GM21723 (cell line): ENCODE results near the gene EYS.

Source experiments
- ATAC-seq: cut with Tn5 transposase; IDR thresholded peaks from one replicate; pipeline ENCODE4 v1.9.1; 2021; ENCODE audit warnings: mild to moderate bottlenecking, moderate library complexity; ENCODE audit not compliant: unreplicated experiment

Gene EYS

DNA sequence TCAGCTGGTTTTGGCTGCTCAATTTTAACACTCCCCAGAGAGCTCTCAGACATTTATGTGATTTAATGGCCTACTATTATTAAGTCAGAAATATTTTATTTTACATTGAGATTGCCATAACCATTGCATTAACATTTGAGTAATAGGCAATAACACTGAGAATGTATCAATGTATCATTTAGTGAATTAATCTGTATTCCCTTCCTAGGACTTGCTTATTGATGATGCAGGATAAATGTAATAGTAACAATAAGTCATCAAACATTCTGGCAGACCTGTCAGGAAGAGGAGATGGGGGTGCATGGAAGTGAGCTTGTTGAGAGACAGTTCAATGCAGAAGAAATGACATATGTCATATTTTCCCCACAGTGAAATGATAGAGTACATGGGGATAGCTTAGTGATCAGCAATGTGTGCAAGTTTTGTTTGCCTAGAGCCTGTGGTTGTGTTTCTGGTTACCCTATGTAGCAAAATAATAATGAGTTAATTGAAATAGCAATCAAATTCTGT, 458.9 kb downstream of the EYS start:
- ATAC-seq: no peak

- ATAC-seq: no peak
Measured at GRCh38 chr6:65231616-65232015, 475.4 kb downstream of the EYS start.

DNA sequence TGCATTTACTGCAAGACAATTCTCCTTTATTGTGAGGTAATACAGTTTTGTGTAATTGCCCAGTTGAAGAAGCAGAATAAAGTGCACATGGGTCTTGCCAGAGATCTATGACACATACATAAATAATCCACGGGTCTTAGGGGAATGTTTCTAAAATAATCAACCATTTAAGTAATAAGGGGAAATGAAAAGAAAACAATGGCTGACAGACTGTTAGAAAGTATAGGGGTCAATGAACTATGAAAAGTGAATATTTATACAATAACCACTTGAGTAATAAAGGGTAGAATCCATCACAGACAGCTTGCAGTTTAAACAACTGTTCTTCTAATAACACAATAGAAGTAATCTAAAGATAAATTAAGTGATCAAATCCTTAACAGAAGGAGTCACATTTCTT, 477.2 kb downstream of the EYS start:
- no peak for ATAC-seq

- no peak for ATAC-seq
Measured at GRCh38 chr6:65221153-65221552, 485.9 kb downstream of the EYS start.

DNA sequence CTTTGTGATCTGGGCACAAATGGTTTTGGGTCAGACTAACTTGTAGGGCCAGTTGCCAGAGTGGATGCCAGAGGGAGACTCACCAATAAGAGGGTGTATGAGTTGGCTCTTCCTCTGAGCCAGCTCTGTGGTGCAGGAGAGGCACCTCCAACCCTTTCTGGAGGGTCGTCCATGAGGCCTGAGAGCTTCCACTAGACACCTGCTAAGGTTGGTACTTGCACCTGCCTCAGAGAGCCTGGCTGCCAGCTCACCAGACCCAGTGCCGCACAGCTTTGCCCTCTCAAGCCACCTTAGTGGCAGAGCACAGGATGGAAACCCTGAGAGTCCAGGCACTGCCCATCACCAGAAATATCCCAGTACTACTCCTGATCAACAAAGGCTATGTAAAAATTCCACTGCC, 504.3 kb downstream of the EYS start:
- ATAC-seq: no peak

DNA sequence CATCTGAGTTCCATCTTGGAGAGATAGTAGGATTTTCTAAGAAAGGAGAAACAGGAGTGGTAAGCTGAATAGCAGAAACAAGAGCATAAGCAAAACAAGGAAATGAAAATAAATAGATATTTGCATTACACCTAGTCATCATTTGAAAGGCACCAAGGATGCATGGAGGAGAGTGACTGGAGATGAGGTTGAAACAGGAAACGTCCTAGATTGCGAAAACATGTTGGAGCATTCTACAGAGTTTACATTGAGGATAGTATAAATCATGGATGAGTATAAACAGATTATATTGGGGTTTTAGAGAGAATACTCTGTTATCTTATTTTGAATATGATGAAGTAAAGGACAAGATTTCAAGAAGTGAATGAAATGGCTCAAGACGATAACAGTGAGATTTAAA, 507.3 kb downstream of the EYS start:
- ATAC-seq: no peak

DNA sequence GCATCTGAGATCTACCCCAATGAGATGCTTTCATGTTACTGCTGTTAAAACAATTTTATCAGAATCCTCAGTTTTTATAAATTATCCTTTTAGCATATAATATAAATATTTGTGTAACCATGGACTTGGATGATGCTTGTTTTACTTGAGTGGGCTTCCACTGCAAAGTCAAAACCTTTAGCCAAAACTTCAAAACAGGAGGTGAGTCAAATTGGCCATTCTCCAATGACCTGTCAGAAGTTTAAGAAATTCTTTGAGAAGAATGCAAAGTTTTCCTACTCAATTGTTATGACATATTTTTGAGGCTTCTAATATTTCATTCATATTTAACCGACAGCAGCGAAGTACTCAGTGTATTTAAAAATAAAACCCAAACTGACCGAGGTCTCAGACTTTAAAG, 507.9 kb downstream of the EYS start:
- no peak for ATAC-seq

GRCh38 chr6:65191471-65191870, 515.6 kb downstream of the EYS start:
- no peak for ATAC-seq

- no peak for ATAC-seq
Measured at GRCh38 chr6:65189236-65189881, 517.7 kb downstream of the EYS start.

GRCh38 chr6:65186826-65187225, 520.2 kb downstream of the EYS start:
- no peak for ATAC-seq

GRCh38 chr6:65182681-65183080, 524.3 kb downstream of the EYS start:
- ATAC-seq: no peak

GRCh38 chr6:65170273-65170672, 536.8 kb downstream of the EYS start:
- no peak for ATAC-seq

DNA sequence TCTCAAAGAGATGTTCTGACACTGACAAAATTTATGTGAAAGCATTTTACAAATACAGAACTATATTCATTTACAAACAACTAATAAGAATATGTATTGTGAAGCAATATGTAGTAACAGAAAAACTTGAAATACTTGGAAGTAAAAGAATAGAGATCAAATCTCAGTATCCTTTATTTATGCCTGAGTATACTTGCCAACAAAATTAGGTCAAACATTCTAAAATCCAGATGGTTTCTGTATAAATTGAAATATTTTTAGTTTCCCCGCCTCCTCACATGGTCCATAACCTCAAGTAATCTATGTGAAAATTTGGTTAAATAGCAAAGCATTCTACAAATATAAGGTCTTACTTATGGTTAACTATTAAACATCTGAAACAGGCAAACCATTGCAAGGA, 545.4 kb downstream of the EYS start:
- ATAC-seq: no peak

DNA sequence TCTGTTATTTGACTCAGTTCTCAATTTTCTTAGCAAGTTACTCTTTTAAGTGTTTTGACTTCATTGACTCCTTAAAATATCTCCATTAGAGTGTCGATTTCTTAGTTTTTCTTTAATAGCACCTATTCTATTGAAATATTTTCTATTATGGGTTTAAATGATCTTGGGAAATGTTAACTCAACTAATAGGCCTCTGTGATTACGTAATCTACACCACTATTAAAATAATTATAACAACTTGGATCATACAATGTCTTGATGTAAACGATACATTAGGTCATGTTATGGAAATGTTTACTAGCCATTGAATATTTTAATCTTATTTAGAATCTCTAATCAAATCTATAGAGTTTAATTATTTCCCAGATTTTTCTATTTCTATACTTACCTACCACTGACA, 550.0 kb downstream of the EYS start:
- ATAC-seq: no peak

DNA sequence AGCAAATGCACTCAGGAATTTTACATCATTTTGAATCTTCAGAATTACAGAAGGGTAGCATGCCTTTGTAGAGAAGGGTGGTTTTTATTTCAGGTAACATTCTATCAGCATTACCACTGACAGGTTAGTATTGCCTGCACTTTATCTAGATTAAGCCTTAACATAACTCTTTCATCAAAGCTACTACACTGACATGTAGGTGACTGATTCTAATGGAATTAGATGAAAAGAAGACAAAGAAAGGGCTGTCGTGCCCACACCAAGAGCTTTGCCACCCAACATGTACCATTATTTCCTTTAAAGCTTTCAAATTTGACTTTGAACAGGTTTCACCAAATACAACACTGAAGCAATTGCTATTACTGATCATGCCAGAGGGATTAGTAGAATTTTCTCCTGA, 551.9 kb downstream of the EYS start:
- no peak for ATAC-seq

- no peak for ATAC-seq
Measured at GRCh38 chr6:65149841-65150240, 557.2 kb downstream of the EYS start.

DNA sequence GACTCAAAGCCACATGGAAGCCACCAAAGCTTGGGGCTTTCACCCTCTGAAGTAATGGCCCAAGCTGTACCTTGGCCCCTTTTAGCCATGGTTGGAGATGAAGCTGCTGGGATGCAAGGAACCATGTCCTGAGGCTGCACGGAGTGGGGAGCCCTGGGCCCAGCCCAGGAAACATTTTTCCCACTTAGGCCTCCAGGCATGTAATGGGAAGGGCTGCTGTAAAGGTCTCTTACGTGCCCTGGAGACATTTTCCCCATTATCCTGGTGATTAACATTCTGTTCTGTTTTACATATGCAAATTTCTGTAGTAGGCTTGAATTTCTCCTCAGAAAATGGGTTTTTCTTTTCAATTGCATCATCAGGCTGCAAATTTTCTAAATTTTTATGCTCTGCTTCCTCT, 558.2 kb downstream of the EYS start:
- no peak for ATAC-seq

DNA sequence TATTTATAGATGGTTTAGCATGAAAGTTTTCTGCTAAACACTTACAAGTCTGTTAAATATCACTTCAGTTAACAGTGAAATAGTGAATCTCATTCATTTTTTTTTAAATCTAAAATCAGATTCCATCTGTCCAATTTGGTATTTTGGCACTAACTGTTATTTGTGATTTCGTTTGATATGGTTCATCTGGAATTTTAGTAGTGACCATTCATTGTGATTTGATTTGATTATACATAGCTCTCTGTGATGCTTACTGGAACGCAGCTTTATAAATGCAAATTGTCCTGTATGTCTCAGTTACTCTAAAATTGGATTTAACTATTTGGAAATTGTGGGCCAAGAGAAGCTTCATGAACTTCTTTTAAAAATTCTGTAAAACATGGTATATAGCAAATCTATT, 571.5 kb downstream of the EYS start:
- ATAC-seq: no peak

- ATAC-seq: no peak
Measured at GRCh38 chr6:65126667-65127066, 580.4 kb downstream of the EYS start.

- ATAC-seq: no peak
Measured at GRCh38 chr6:65123521-65123920, 583.5 kb downstream of the EYS start.

GRCh38 chr6:65117817-65118409, 589.1 kb downstream of the EYS start:
- no peak for ATAC-seq

- ATAC-seq: no peak
Measured at GRCh38 chr6:65116326-65116725, 590.7 kb downstream of the EYS start.

DNA sequence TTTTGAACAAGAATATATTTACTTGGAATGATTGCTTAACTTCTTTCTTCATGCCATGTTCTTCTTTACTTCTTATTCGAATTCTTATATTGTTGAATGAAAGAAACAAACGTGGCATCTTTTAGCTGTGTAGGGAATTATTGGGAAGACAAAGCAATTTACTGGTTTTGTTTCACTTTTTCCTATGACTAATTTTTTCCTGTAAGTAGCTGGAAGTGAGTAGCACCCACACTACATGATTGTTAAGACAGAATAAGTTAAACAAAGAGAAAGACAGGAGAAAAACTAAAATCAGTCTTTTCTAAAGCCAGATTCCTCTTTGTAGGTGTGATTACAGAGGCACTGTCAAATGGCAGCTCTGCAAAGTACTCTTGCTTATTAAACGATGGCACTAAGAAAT, 593.4 kb downstream of the EYS start:
- no peak for ATAC-seq
